Ectodermal cell (in vitro differentiated cells): ENCODE measurements around the gene MGME1.
"Not testable (repeated sequence)": the region's sequence is repeated elsewhere in the genome, so short reads cannot be mapped to it uniquely, and the experiment has no call there.

Source experiments
- H3K27ac ChIP-seq: 2 replicates; pipeline ENCODE4 v1.7.0; 2013; ENCODE audit warnings: mild to moderate bottlenecking, low read depth, low read length; ENCODE audit not compliant: insufficient read depth, poor library complexity, severe bottlenecking
- H3K27me3 ChIP-seq: 2 replicates; pipeline ENCODE4 v1.7.0; 2013; ENCODE audit warnings: mild to moderate bottlenecking, low read length; ENCODE audit not compliant: insufficient read depth, control insufficient read depth, poor library complexity, severe bottlenecking
- H3K36me3 ChIP-seq: one replicate; pipeline ENCODE4 v1.7.0; 2013; ENCODE audit warnings: low read length; ENCODE audit not compliant: control insufficient read depth, insufficient read depth
- H3K4me1 ChIP-seq: one replicate; pipeline ENCODE4 v1.7.0; 2013; ENCODE audit warnings: low read length; ENCODE audit not compliant: control insufficient read depth, insufficient read depth
- H3K4me3 ChIP-seq: 2 replicates; pipeline ENCODE4 v1.7.0; 2013; ENCODE audit warnings: low read depth, low read length, control low read depth; ENCODE audit not compliant: insufficient read depth
- H3K9me3 ChIP-seq: 2 replicates; pipeline ENCODE4 v1.7.0; 2013; ENCODE audit warnings: mild to moderate bottlenecking, low read length, moderate library complexity; ENCODE audit not compliant: control insufficient read depth
- WGBS, 2 experiments: methylation state at CpG; one replicate each; pipeline ENCODE4 v1.1.7; 2013; ENCODE audit warnings: missing lambda C conversion rate in 2 of 2; 5-methylcytosine and 5-hydroxymethylcytosine counted together

The MGME1 gene

DNA sequence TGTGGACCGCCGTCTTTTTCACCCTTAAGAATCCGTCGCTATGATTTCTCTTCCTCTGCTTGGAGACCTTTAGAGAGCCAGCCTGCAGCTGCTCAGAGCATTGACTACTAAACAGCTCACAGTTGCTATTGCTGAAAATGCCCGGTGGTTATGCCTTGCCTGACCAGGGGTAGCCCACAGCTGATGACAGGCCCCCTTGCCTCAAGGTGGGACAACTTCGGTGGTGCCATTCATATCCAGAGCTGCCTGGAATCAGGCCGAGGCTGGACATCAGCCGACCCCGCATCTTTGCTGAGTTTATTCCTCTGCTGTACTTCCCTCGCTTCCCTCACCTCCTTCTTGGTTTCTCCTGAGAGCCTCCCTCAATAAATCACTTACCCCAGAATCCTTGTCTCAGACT lies 49.3 kb downstream of the MGME1 start:
- H3K27me3 ChIP-seq: no peaks in the 10 kb centered on the region
- 91 to 92% methylated on average over 10 of the region's 10 CpGs for WGBS, 2 experiments
- H3K36me3 ChIP-seq: no peaks in the 10 kb centered on the region
- no peak overlapping the region for H3K4me3 ChIP-seq
- H3K9me3 ChIP-seq: no peaks in the 10 kb centered on the region
- no peak overlapping the region for H3K27ac ChIP-seq
- no peaks in the 10 kb centered on the region for H3K4me1 ChIP-seq

DNA sequence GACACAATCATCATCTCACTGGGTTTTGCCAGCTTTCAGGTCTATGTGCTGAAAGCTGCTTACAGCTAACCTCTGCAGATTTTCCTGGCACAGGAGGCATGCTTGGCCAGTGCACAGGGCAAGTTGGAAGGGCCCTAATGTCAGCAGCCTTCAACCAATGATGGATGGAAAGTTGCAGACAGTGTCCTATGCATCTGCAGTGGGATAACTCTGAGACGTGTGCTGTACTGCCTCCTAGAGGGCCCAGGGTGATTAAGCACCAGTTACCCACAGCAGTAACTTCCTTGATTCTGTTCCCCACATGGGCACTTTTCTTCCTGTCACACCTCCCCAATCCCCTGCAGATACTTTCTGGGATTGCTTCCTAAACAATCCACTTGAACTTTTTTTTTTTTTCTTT lies 50.2 kb downstream of the MGME1 start:
- no peaks in the 10 kb centered on the region for H3K27me3 ChIP-seq
- WGBS, 2 experiments: 14 to 20% methylated on average over 1 of the region's 1 CpG

DNA sequence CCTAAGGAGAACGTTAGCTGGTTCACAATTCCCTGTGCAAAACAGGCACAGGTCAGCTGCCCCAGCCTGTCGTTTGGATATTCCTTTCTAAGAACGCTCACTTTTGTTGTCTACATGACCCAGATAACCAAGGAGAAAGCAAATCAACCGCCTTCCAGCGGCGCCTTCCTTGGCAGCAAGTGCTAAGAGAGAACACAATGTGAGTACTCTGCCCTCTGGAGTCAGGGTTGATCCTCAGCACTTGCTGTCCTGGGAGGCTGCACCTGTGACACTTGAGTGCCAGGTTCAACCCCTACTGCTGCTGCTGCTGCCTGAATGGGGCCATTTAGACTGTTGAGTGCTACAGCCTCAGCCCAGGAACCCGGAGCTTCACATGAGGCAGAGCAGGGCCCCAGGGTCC lies 52.1 kb downstream of the MGME1 start:
- WGBS, 2 experiments: 88 to 90% methylated on average over 7 of the region's 7 CpGs

More for the DNA sequence above, 50.2 kb downstream of the MGME1 start:
- no peaks in the 10 kb centered on the region for H3K9me3 ChIP-seq
- no peak overlapping the region for H3K27ac ChIP-seq
- H3K36me3 ChIP-seq: no peaks in the 10 kb centered on the region
- H3K4me1 ChIP-seq: no peaks in the 10 kb centered on the region
- no peak overlapping the region for H3K4me3 ChIP-seq

DNA sequence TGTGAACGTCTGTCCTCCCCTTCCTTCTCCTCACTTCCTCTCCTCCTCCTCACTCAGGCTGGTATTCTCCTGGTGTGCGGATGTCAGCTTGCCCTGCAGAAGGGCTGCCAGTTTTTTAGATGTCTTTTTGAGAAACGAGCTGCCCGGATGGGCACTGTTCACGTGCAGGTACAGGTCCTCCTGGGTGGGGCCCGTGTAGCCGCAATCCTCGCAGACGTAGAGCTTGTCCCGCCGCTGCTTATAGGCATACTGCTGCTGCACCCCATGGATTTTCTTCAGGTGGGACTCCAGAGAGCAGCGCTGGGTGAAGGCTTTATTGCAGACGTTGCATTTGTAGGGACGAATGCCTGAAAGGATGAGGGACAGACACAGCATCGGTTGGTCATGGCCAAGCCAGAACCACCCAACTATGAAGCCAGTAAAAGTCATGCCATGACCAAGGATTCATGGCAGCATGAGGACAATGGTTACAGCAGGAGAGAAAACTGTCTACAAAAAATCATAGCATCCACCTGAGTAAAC lies 55.8 kb downstream of the MGME1 start:
- Histone ChIP-seq H3K36me3 (no peaks in the 10 kb centered on the region), H3K27me3 (no peaks in the 10 kb centered on the region), H3K9me3 (no peaks in the 10 kb centered on the region), H3K4me1 (no peaks in the 10 kb centered on the region), H3K27ac (no peak overlapping the region), H3K4me3 (no peak overlapping the region)
- WGBS, 2 experiments: 88 to 91% methylated on average over 15 of the region's 15 CpGs

More for the DNA sequence above, 52.1 kb downstream of the MGME1 start:
- Histone ChIP-seq H3K9me3 (no peaks in the 10 kb centered on the region), H3K36me3 (no peaks in the 10 kb centered on the region), H3K4me1 (no peaks in the 10 kb centered on the region), H3K27me3 (no peaks in the 10 kb centered on the region), H3K27ac (no peak overlapping the region), H3K4me3 (no peak overlapping the region)

DNA sequence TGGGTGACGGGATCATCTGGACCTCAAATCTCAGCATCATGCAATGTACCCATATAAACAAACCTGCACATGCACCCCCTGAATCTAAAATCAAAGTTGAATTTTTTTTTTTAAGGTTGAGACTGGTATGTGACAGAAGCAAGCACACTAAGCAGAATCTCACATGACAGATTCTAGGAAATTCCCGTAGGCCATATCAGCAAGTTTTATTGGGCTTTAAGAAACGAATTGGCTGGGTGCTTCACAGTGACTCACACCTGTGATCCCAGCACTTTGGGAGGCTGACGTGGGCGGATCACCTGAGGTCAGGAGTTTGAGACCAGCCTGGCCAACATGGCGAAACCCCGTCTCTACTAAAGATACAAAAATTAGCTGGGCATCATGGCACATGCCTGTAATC lies 58.2 kb downstream of the MGME1 start:
- not testable (repeated sequence) for H3K4me3 ChIP-seq, H3K27me3 ChIP-seq, H3K9me3 ChIP-seq, H3K27ac ChIP-seq, H3K36me3 ChIP-seq, H3K4me1 ChIP-seq
- WGBS, 2 experiments: 90 to 93% methylated on average over 7 of the region's 7 CpGs

DNA sequence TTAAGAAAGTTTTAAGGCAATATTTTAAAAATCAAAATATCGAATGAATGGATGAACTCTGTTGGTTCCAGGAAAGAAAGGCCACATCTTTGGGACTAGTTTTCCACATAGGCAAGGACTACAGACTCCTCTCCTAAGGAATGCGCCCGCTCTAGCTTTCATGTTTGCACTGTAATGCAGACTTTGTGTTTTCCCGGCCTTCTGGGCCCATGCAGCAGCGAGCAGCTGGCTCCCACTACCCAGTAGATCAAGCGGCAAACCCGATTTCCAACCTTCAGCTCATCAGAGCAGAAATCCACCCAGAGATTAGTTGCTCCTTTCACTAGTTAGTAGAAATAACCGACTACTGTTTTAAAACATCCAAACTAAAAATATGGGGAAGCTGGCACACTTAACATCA lies 61.2 kb downstream of the MGME1 start:
- Histone ChIP-seq H3K4me1 (peaks cover 22% of the 10 kb centered on the region), H3K4me3 (no peak overlapping the region), H3K27me3 (no peaks in the 10 kb centered on the region), H3K9me3 (no peaks in the 10 kb centered on the region), H3K36me3 (no peaks in the 10 kb centered on the region), H3K27ac (no peak overlapping the region)
- 84 to 89% methylated on average over 8 of the region's 8 CpGs for WGBS, 2 experiments

DNA sequence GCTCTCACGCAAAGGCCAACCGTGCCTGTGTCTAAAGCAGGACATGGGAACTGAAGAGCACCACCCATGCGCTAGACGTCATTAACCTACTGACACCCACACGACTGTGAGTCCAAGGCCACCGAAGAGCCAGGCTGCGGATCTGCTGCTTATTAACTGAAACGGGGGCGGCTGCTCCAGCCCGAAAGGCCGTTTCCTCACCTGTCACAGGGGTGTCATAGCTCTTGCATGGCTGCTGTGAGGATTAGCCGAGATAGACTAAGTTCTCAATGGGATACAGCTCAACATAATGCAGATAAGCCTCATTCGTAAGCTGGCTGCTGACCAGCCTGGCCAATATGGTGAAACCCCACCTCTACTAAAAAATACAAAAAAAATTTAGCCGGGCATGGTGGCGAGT lies 62.2 kb downstream of the MGME1 start:
- no peaks in the 10 kb centered on the region for H3K36me3 ChIP-seq
- H3K4me1 ChIP-seq: peaks cover 22% of the 10 kb centered on the region
- H3K4me3 ChIP-seq: no peak overlapping the region
- H3K9me3 ChIP-seq: no peaks in the 10 kb centered on the region
- no peaks in the 10 kb centered on the region for H3K27me3 ChIP-seq
- WGBS, 2 experiments: 90 to 93% methylated on average over 15 of the region's 15 CpGs
- H3K27ac ChIP-seq: no peak overlapping the region

DNA sequence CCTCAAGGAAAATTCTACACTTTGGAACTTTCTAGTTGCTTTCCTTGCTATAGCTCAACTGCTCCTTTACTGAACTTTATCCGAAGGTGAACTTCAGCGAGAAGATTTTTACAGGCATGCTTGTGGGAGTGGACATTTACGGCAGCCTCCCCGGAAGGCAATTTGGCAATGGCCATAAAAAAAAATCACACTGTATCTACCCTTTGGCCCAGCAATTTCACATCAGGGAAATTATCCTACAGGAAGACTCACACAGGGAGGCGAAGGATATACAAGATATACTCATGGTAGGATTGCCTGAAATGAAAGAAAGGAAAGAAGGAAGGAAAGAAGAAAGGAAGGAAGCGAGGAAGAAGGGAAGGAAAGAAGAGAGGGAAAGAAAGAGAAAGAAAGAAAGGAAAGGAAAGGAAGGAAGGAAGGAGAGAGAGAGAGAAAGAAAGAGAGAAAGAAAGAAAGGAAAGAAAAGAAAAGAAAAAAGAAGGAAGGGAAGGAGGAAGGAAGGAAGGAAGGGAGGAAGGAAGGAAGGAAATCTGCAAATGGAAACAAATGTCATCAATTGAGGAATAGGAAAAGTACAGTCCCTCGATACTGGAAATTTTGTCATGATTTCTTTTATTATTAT lies 63.2 kb downstream of the MGME1 start:
- H3K27ac ChIP-seq: no peak overlapping the region
- H3K27me3 ChIP-seq: no peaks in the 10 kb centered on the region
- H3K9me3 ChIP-seq: no peaks in the 10 kb centered on the region
- WGBS, 2 experiments: 94 to 96% methylated on average over 6 of the region's 7 CpGs
- H3K4me3 ChIP-seq: no peak overlapping the region
- no peaks in the 10 kb centered on the region for H3K36me3 ChIP-seq
- H3K4me1 ChIP-seq: peaks cover 22% of the 10 kb centered on the region

DNA sequence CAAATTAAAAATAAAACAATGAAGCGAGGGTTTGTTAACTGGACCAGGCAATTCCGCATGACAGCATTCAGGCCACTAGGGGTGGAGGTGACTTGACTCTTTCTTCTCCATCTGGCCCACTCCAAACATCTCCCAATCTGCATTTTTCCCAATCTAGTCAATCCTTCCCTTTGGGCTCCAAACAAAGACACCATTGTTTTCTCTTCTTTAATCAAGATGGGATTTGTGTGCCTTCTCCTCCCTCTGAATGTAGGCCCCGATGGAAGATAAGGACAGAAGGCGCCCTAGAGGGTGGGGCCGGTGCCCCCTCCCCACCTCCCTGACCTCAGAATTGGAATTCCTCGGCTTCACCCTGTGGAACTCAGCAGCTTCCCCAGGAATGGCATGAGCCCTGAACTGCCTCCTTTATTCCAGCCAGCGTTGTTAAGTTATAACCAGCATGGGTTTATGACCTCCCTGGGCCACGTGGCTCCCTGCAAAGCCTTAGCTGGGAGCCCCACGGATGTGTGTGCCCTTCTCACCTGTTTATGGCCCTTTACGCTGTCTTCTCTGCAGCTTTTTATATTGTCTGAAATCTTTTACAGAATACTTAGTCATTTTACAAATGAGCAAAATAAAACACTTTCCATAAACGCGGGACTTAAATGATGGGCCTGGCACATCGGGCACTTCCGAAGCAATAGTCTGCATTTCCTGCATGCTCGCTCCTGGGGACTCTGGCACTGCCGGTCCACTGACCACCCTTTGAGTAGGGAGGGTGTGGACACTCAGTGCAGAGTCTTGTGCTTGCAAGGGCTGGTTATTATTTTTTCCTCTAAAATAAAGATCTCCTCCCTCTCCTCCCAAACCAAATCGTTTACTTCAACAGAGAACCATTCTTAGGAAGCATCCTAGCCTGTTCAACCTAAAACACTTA lies 64.4 kb downstream of the MGME1 start:
- Histone ChIP-seq H3K4me1 (peaks cover 29% of the 10 kb centered on the region), H3K4me3 (no peak overlapping the region), H3K27me3 (no peaks in the 10 kb centered on the region), H3K27ac (peak overlapping the region; percentile 81), H3K36me3 (no peaks in the 10 kb centered on the region), H3K9me3 (no peaks in the 10 kb centered on the region)
- WGBS, 2 experiments: 54 to 60% methylated on average over 17 of the region's 17 CpGs

DNA sequence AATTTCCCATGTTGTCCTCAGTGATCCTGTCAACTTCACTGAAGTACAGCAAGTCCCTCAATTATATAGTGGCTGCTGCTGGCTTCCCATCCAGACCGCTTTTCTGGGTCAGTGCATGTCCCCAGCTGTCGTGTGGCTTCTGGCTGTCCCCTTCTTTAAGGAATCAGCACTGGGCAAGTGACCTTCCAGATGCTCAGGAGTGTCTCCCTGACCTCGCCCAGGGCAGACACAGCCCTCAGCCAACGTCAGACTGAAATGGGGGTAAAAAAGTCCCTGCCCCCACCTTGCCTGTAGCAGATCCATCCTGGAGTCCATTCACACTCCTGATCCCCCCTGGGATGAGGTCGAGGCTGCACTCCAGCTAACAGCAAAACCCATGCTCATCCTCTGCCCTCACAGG lies 65.2 kb downstream of the MGME1 start:
- H3K4me1 ChIP-seq: peaks cover 29% of the 10 kb centered on the region
- H3K4me3 ChIP-seq: no peak overlapping the region
- no peaks in the 10 kb centered on the region for H3K9me3 ChIP-seq
- WGBS, 2 experiments: 59% methylated on average over 5 of the region's 5 CpGs
- H3K27me3 ChIP-seq: no peaks in the 10 kb centered on the region
- no peaks in the 10 kb centered on the region for H3K36me3 ChIP-seq
- H3K27ac ChIP-seq: peak overlapping the region; percentile 36
